WI38 (cell line): Measurements from ENCODE around the gene FZD8.
A peak's percentile ranks its signal among the peaks of the same experiment; 100 is the strongest.

ENCODE experiments used
- H3K4me3 ChIP-seq: 2 replicates; pipeline ENCODE4 v1.5.1; 2011; ENCODE audit warnings: low read depth, mild to moderate bottlenecking, control low read depth, low read length
- TF ChIP-seq, protein P1 (sequence below): IDR thresholded peaks from 2 replicates; pipeline ENCODE4 v1.5.1; 2012; ENCODE audit warnings: low read depth, mild to moderate bottlenecking, control low read depth, low read length

The FZD8 gene

DNA sequence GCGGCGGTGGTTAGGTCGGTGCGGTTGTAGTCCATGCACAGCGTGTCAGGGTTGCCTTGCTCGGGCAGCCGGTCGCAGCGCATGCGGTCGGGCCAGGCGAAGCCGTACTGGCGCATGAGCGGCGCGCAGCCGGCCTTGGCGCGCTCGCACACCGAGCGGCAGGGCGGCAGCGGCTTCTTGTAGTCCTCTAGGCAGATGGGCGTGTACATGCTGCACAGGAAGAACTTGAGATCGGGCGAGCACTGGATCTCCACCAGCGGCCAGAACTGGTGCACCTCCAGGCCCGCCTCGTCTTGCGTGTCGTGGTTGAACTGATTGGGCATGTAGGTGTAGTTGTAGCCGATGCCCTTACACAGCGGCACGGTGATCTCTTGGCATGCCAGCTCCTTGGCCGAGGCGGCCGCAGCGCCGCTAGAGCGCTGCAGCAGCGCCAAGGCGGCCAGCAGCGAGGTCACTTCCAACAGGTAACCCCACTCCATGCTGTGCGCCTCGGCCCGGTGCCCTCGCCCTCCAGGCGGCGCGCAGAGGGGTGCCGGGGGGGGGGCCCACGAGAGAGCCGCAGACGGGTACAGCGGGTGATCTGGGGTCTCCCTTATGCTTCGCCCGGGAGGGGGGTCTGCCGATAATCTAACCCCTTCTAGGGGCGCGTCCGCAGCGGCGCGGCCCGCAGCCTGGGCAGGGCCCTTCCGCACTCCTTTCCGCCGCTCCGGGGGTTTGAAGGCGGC lies 983 bp downstream of the FZD8 start:
- H3K4me3 ChIP-seq, result peak overlapping the region; percentile 73
- TF ChIP-seq, protein P1, sequence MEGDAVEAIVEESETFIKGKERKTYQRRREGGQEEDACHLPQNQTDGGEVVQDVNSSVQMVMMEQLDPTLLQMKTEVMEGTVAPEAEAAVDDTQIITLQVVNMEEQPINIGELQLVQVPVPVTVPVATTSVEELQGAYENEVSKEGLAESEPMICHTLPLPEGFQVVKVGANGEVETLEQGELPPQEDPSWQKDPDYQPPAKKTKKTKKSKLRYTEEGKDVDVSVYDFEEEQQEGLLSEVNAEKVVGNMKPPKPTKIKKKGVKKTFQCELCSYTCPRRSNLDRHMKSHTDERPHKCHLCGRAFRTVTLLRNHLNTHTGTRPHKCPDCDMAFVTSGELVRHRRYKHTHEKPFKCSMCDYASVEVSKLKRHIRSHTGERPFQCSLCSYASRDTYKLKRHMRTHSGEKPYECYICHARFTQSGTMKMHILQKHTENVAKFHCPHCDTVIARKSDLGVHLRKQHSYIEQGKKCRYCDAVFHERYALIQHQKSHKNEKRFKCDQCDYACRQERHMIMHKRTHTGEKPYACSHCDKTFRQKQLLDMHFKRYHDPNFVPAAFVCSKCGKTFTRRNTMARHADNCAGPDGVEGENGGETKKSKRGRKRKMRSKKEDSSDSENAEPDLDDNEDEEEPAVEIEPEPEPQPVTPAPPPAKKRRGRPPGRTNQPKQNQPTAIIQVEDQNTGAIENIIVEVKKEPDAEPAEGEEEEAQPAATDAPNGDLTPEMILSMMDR, result no peak

DNA sequence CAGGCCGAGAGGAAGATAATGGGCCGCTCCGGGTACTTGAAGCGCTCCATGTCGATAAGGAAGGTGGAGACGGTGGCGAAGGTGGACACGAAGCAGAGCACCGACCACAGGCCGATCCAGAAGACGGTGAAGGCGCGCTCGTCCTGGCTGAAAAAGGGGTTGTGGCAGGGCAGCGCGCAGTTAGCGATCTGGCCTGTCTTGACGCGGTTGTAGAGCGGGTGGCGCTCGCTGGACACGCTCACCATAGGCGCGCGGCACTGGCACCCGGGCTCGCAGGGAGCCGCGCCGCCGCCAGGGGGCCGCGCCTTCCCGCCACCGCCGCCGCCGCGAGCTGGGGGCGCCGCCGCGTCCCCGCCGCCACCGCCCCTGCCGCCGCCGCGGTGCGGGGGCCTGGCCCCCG lies 1.6 kb downstream of the FZD8 start:
- peak overlapping the region; percentile 55 for H3K4me3 ChIP-seq
- TF ChIP-seq, protein P1, result 0 out of 2 replicates have a peak, but pooled peaks have one; percentile 14

DNA sequence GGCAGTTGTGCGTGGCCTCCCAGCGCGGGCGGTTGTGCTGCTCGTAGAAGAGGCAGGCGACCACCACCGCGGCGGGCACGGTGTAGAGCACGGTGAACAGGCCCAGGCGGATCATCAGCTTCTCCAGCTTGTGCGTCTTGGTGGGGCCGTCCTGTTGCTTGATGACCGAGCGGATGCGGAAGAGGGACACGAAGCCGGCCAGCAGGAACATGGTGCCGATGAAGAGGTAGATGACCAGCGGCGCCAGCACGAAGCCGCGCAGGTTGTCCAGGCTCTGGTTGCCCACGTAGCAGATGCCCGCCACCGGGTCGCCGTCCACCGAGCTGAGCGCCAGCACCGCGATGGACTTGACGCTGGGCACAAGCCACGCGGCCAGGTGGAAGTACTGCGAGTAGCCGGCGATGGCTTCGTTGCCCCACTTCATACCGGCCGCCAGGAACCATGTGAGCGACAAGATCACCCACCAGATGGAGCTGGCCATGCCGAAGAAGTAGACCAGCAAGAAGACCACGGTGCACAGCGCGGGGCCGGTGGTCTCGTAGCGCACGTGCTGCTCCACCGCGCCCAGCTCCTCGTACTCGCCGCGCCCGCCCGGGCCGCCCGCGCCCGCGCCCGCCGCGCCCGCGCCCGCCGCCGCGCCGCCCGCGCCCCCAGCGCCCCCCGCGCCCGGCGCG lies 2.2 kb downstream of the FZD8 start:
- peak overlapping the region; percentile 55 for H3K4me3 ChIP-seq
- TF ChIP-seq, protein P1, result no peak

DNA sequence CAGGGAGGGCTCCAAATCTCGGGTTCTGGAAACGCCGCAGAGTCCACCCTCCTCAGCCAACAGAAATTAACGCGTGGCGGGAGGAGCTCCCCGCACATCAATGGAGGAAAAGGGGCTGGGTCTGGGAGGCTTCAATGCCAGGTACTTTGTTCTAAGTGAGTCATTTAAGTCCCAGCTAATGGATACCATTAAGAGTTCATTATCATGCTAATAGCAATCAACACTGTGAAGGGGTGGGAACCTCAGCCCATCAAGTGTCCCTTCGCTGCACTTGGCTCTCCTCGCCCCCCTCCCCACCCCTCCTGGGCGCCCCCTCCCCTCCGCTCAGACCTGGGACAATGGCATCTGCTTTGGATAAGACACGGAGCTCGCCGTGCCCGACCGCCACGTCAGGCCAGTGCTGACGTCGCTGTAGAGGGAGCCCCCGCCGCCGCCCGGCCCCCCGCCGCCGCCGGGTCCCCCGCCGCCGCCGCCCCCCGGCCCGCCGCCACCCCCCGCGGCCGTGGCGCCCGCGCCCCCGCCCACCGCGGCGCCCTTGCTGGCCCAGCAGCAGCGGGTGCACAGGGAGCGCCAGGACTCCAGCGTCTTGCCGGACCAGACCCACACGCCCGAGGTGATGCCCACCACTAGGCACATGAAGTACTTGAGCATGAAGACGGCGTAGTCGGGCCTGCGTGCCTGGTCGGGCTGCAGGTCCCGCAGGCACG lies 2.9 kb downstream of the FZD8 start:
- no peak overlapping the region; the same call in 1 of the 2 replicates for H3K4me3 ChIP-seq
- TF ChIP-seq, protein P1, result no peak

DNA sequence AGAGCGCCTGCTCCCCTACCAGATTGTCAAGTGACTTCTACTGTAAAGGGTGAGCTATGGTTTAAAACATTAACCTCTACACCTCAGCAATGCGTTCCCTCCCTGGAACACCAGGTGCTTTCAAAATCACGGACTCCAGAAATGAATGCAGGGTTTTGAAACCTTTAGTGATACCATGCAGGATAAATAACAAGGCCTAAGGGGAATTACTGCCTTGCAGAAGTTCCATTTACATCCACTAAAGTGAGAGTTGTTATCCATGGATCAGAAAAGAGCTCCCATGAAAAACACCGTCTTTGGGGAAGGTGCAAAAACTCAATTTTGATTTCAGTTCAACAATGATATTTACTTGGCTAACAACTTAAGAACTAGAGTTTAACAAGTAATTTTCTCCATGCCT lies 4.0 kb downstream of the FZD8 start:
- H3K4me3 ChIP-seq, result no peak overlapping the region
- TF ChIP-seq, protein P1, result no peak

DNA sequence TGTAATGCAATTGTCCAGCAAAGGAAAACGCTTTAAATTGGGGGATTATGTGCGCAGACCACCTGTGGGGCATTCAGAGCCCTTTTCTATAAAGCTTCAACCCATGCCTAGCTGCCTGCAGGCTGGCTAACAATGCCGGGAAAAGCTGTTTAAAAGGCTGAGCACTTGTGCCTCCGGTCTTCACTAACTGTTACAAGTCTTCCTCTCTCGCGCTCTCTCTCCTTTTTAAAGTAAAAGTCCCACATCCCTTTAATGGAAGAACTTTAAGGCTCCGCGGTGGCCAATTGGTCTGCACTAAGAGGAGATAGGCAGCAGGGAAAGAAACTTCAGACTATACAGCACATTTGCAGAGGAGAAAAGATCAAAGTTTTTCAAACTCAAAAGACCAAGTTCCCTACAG lies 4.6 kb downstream of the FZD8 start:
- TF ChIP-seq, protein P1, result no peak
- no peak overlapping the region for H3K4me3 ChIP-seq

DNA sequence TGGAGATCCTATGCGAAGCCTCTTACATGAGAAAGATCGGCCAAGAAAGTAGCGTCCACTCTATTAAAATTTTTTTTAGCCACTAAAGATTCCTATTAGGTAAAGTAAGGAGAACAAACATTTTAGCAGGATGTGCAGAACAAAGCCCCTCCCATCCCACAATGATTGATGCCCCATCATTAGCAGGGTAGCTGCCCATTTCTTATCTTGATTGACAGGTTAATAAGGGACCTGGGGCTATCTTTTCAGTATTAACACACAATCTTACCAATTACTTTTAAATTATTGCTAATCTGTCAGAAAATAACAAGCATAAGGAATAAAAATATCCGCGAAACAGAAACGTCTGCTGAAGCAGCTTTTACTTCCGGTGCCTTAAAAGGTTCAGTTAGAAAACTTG lies 5.1 kb downstream of the FZD8 start:
- TF ChIP-seq, protein P1, result no peak
- no peak overlapping the region for H3K4me3 ChIP-seq
